ENCODE data around the gene TMEM238. TPM values are rescaled to one million over a fixed set of nuclear protein-coding genes. Genes with fewer than 3 reads are reported as not detected.

Gene TMEM238
- total and polyA plus RNA-seq, 5 donors from 2014 or later, result 0.42 to 15.9 (median 1.1) TPM

GRCh38 chr19:55389386-55390317 lies 5.6 kb upstream of the TMEM238 start:
- H3K36me3 ChIP-seq (ENCODE audit: control insufficient read depth, insufficient read depth, low read length), result peaks cover 41% of the 10 kb centered on the region

GRCh38 chr19:55387736-55388497 lies 3.8 kb upstream of the TMEM238 start:
- no peak for ATAC-seq (ENCODE audit: low read depth in 2 of 2)
- Histone ChIP-seq H3K27me3 (ENCODE audit: control insufficient read depth, insufficient read depth, low read length) (no peaks in the 10 kb centered on the region), H3K36me3 (ENCODE audit: control insufficient read depth, insufficient read depth, low read length) (peaks cover 41% of the 10 kb centered on the region), H3K9me3 (ENCODE audit: control insufficient read depth in 2 of 2, low read length in 2 of 2) (no peaks in the 10 kb centered on the region), H3K4me3 (ENCODE audit: low read depth, low read length) (peak overlapping the region; percentile 90), H3K27ac (ENCODE audit: insufficient read depth, low read length, poor library complexity, severe bottlenecking) (peak overlapping the region; percentile 94), H3K4me1 (ENCODE audit: control insufficient read depth, insufficient read depth, low read length, poor library complexity, severe bottlenecking) (peaks cover 53% of the 10 kb centered on the region)
- DNase-seq, result no peak
- peaks cover 0 to 2% (median 0%) of the 10 kb centered on the region in 7 donors for H3K9me3 Mint-ChIP-seq
- peak overlapping the region; percentile 97 to 100 (median 100) for H3K4me3 Mint-ChIP-seq
- H3K27me3 Mint-ChIP-seq, result no peaks in the 10 kb centered on the region
- H3K36me3 Mint-ChIP-seq, result peaks cover 30% of the 10 kb centered on the region
- peak overlapping the region; percentile 84 to 100 (median 95) for H3K27ac Mint-ChIP-seq
- peaks cover 5 to 75% (median 36%) of the 10 kb centered on the region in 4 donors for H3K4me1 Mint-ChIP-seq

More at GRCh38 chr19:55389386-55390317, 5.6 kb upstream of the TMEM238 start:
- Mint-ChIP-seq H3K4me3 (peak overlapping the region; percentile 28 to 80 (median 54)), H3K27me3 (no peaks in the 10 kb centered on the region), H3K36me3 (peaks cover 30% of the 10 kb centered on the region), H3K4me1 (peaks cover 5 to 68% (median 34%) of the 10 kb centered on the region in 4 donors), H3K27ac (peak overlapping the region in 2 of 3 donors; percentile 19 to 46), H3K9me3 (peaks cover 0 to 2% (median 0%) of the 10 kb centered on the region in 7 donors)
- DNase-seq (no peak), ATAC-seq (ENCODE audit: low read depth in 2 of 2) (no peak)
- H3K9me3 ChIP-seq (ENCODE audit: control insufficient read depth in 2 of 2, low read length in 2 of 2), result no peaks in the 10 kb centered on the region
- H3K27me3 ChIP-seq (ENCODE audit: control insufficient read depth, insufficient read depth, low read length), result no peaks in the 10 kb centered on the region
- H3K4me1 ChIP-seq (ENCODE audit: control insufficient read depth, insufficient read depth, low read length, poor library complexity, severe bottlenecking), result peaks cover 42% of the 10 kb centered on the region
- no peak overlapping the region for H3K27ac ChIP-seq (ENCODE audit: insufficient read depth, low read length, poor library complexity, severe bottlenecking)
- no peak overlapping the region for H3K4me3 ChIP-seq (ENCODE audit: low read depth, low read length)

GRCh38 chr19:55386493-55386971 lies 2.4 kb upstream of the TMEM238 start:
- ATAC-seq (ENCODE audit: low read depth in 2 of 2) (no peak), DNase-seq (peak in 1 of 3 donors; percentile 30)
- Mint-ChIP-seq H3K27ac (peak overlapping the region; percentile 95 to 100 (median 99)), H3K9me3 (peaks cover 0 to 2% (median 0%) of the 10 kb centered on the region in 7 donors), H3K36me3 (peaks cover 29% of the 10 kb centered on the region), H3K4me3 (peak overlapping the region; percentile 97 to 100 (median 100)), H3K4me1 (peaks cover 5 to 81% (median 38%) of the 10 kb centered on the region in 4 donors), H3K27me3 (no peaks in the 10 kb centered on the region)
- no peaks in the 10 kb centered on the region for H3K9me3 ChIP-seq (ENCODE audit: control insufficient read depth in 2 of 2, low read length in 2 of 2)
- peaks cover 37% of the 10 kb centered on the region for H3K36me3 ChIP-seq (ENCODE audit: control insufficient read depth, insufficient read depth, low read length)
- H3K4me3 ChIP-seq (ENCODE audit: low read depth, low read length), result peak overlapping the region; percentile 90
- H3K27ac ChIP-seq (ENCODE audit: insufficient read depth, low read length, poor library complexity, severe bottlenecking), result peak overlapping the region; percentile 94
- H3K27me3 ChIP-seq (ENCODE audit: control insufficient read depth, insufficient read depth, low read length), result no peaks in the 10 kb centered on the region
- H3K4me1 ChIP-seq (ENCODE audit: control insufficient read depth, insufficient read depth, low read length, poor library complexity, severe bottlenecking), result peaks cover 61% of the 10 kb centered on the region

GRCh38 chr19:55385724-55386492 lies 1.8 kb upstream of the TMEM238 start, which contains the start of gene RPL28:
Gene RPL28 (plus strand): TSS chr19:55385932. CDS start chr19:55386358, 426 bp downstream.
- peak within 1 kb of the TSS; percentile 94 for H3K27ac ChIP-seq (ENCODE audit: insufficient read depth, low read length, poor library complexity, severe bottlenecking)
- Mint-ChIP-seq H3K9me3 (peaks cover 0 to 2% (median 0%) of the 10 kb centered on the region in 7 donors), H3K27ac (peak within 1 kb of the TSS; percentile 95 to 100 (median 99)), H3K27me3 (no peaks in the 10 kb centered on the region), H3K36me3 (peaks cover 30% of the 10 kb centered on the region), H3K4me3 (peak within 1 kb of the TSS; percentile 97 to 100 (median 100)), H3K4me1 (peaks cover 5 to 81% (median 36%) of the 10 kb centered on the region in 4 donors)
- H3K4me3 ChIP-seq (ENCODE audit: low read depth, low read length), result peak within 1 kb of the TSS; percentile 94
- peaks cover 61% of the 10 kb centered on the region for H3K4me1 ChIP-seq (ENCODE audit: control insufficient read depth, insufficient read depth, low read length, poor library complexity, severe bottlenecking)
- peak; percentile 97 to 99 (median 99) for DNase-seq
- H3K36me3 ChIP-seq (ENCODE audit: control insufficient read depth, insufficient read depth, low read length), result peaks cover 31% of the 10 kb centered on the region
- H3K9me3 ChIP-seq (ENCODE audit: control insufficient read depth in 2 of 2, low read length in 2 of 2), result no peaks in the 10 kb centered on the region
- peak; percentile 75 to 79 for ATAC-seq (ENCODE audit: low read depth in 2 of 2)
- H3K27me3 ChIP-seq (ENCODE audit: control insufficient read depth, insufficient read depth, low read length), result no peaks in the 10 kb centered on the region

GRCh38 chr19:55384920-55385723 lies 1.0 kb upstream of the TMEM238 start:
- H3K9me3 Mint-ChIP-seq, result peaks cover 0 to 2% (median 0%) of the 10 kb centered on the region in 7 donors
- H3K4me3 ChIP-seq (ENCODE audit: low read depth, low read length), result peak overlapping the region; percentile 94
- peaks cover 61% of the 10 kb centered on the region for H3K4me1 ChIP-seq (ENCODE audit: control insufficient read depth, insufficient read depth, low read length, poor library complexity, severe bottlenecking)
- H3K4me3 Mint-ChIP-seq, result peak overlapping the region; percentile 97 to 100 (median 100)
- peak overlapping the region; percentile 95 to 100 (median 99) for H3K27ac Mint-ChIP-seq
- H3K36me3 Mint-ChIP-seq, result peaks cover 24% of the 10 kb centered on the region
- peaks cover 5 to 75% (median 32%) of the 10 kb centered on the region in 4 donors for H3K4me1 Mint-ChIP-seq
- peak overlapping the region; percentile 94 for H3K27ac ChIP-seq (ENCODE audit: insufficient read depth, low read length, poor library complexity, severe bottlenecking)
- DNase-seq (peak; percentile 95 to 97 (median 96)), ATAC-seq (ENCODE audit: low read depth in 2 of 2) (peak; percentile 85 to 86)
- H3K27me3 Mint-ChIP-seq, result no peaks in the 10 kb centered on the region
- no peaks in the 10 kb centered on the region for H3K27me3 ChIP-seq (ENCODE audit: control insufficient read depth, insufficient read depth, low read length)
- peaks cover 25% of the 10 kb centered on the region for H3K36me3 ChIP-seq (ENCODE audit: control insufficient read depth, insufficient read depth, low read length)
- no peaks in the 10 kb centered on the region for H3K9me3 ChIP-seq (ENCODE audit: control insufficient read depth in 2 of 2, low read length in 2 of 2)

GRCh38 chr19:55383279-55384130 lies 587 bp downstream of the TMEM238 start:
- peaks cover 0 to 59% (median 25%) of the 10 kb centered on the region in 4 donors for H3K4me1 Mint-ChIP-seq
- H3K4me3 Mint-ChIP-seq, result peak overlapping the region; percentile 86 to 90 (median 88)

More at GRCh38 chr19:55383279-55384130, 587 bp downstream of the TMEM238 start:
- peaks cover 17% of the 10 kb centered on the region for H3K36me3 ChIP-seq (ENCODE audit: control insufficient read depth, insufficient read depth, low read length)
- Mint-ChIP-seq H3K36me3 (peaks cover 18% of the 10 kb centered on the region), H3K27me3 (no peaks in the 10 kb centered on the region), H3K9me3 (peaks cover 0 to 2% (median 0%) of the 10 kb centered on the region in 7 donors), H3K27ac (peak overlapping the region; percentile 38 to 88 (median 84))
- H3K27me3 ChIP-seq (ENCODE audit: control insufficient read depth, insufficient read depth, low read length), result no peaks in the 10 kb centered on the region
- ATAC-seq (ENCODE audit: low read depth in 2 of 2) (no peak), DNase-seq (peak; percentile 24 to 66 (median 33))
- peak overlapping the region; percentile 34 for H3K4me3 ChIP-seq (ENCODE audit: low read depth, low read length)
- H3K27ac ChIP-seq (ENCODE audit: insufficient read depth, low read length, poor library complexity, severe bottlenecking), result peak overlapping the region; percentile 23
- peaks cover 48% of the 10 kb centered on the region for H3K4me1 ChIP-seq (ENCODE audit: control insufficient read depth, insufficient read depth, low read length, poor library complexity, severe bottlenecking)
- no peaks in the 10 kb centered on the region for H3K9me3 ChIP-seq (ENCODE audit: control insufficient read depth in 2 of 2, low read length in 2 of 2)
